K562 (cell line): Measurements from ENCODE around the gene ALOX12B. TPM values are rescaled to one million over a fixed set of nuclear protein-coding genes. Genes with fewer than 3 reads are reported as not detected.
A peak's percentile ranks its signal among the peaks of the same experiment; 100 is the strongest.

Source experiments
- ASH1L ChIP-seq: fragments of 450-650 bp; IDR thresholded peaks from 2 replicates; pipeline ENCODE4 v1.6.1; 2018; ENCODE audit warnings: borderline replicate concordance, mild to moderate bottlenecking, low read depth; ENCODE audit not compliant: partially characterized antibody
- BACH1 ChIP-seq: fragments of 200-800 bp; sonication (Bioruptor generic); IDR thresholded peaks from 2 replicates; pipeline ENCODE4 v1.6.1; 2016; ENCODE audit warnings: missing genetic modification characterization, missing compliant biosample characterization
- FIP1L1 ChIP-seq: fragments of 200-400 bp; formaldehyde crosslinking; IDR thresholded peaks from 2 replicates; pipeline ENCODE4 v1.6.1; 2018; ENCODE audit warnings: mild to moderate bottlenecking, low read depth, low read length; ENCODE audit not compliant: poor library complexity, severe bottlenecking
- HDAC1 ChIP-seq, 2 experiments: fragments of 450-650 bp; IDR thresholded peaks; 2 replicates each; pipeline ENCODE4 v1.6.1; 2016 to 2017; ENCODE audit warnings: inconsistent platforms in 1 of 2, mild to moderate bottlenecking in 1 of 2, moderate library complexity in 1 of 2
- MTF1 ChIP-seq: fragments of 250-450 bp; sonication (Bioruptor Pico); IDR thresholded peaks from 2 replicates; pipeline ENCODE4 v1.9.0; 2021; ENCODE audit warnings: moderate library complexity, mild to moderate bottlenecking, inconsistent platforms, borderline replicate concordance
- PML ChIP-seq: IDR thresholded peaks from 2 replicates; pipeline ENCODE4 v1.6.1; 2012; ENCODE audit warnings: low read length, inconsistent platforms
- TEAD2 ChIP-seq: fragments of 450-650 bp; IDR thresholded peaks from 2 replicates; pipeline ENCODE4 v1.6.1; 2016; ENCODE audit warnings: missing genetic modification characterization, control low read depth, missing compliant biosample characterization
- ZFX ChIP-seq: sonication (generic); formaldehyde crosslinking; IDR thresholded peaks from 2 replicates; pipeline ENCODE4 v1.8.0; 2022; ENCODE audit warnings: mild to moderate bottlenecking, missing genetic modification reagents, moderate library complexity
- polyA plus RNA-seq, 8 experiments: library from polyadenylated mRNA; depleted of rRNA in 4 of 8; stranded (reverse) in 5 of 8; unstranded in 3 of 8; fragments of >200 nt; fragmentation: Nextera tagmentation in 2 of 8; fragmentation: Illumina TruSeq in 1 of 8; extraction: Ambion mirVana in 2 of 8; extraction: Trizol in 1 of 8; gene quantifications; 2 replicates each; pipeline versions ENCODE4 v1.2.1 to v1.2.3, GENCODE V29; 2011 to 2014; ENCODE audit warnings: inconsistent platforms in 1 of 8, missing spikeins in 1 of 8
- total RNA-seq, 7 experiments: library from RNA; depleted of rRNA in 6 of 7; stranded (reverse); fragments of >200 nt in 6 of 7; fragmentation: Illumina TruSeq in 2 of 7; extraction: Trizol in 2 of 7; gene quantifications; 2 replicates each; pipeline versions ENCODE4 v1.2.1 to v1.2.3, GENCODE V29; 2011 to 2021; ENCODE audit warnings: low replicate concordance in 1 of 7
- TF ChIP-seq, protein P1 (sequence below): sonication (generic); formaldehyde crosslinking; IDR thresholded peaks from 2 replicates; pipeline ENCODE4 v1.8.1; 2023; ENCODE audit warnings: missing genetic modification reagents, mild to moderate bottlenecking, borderline replicate concordance
- TF ChIP-seq, protein P2 (sequence below): fragments of 450-650 bp; IDR thresholded peaks from 2 replicates; pipeline ENCODE4 v1.6.1; 2018; ENCODE audit not compliant: partially characterized antibody
- TF ChIP-seq, protein P3 (sequence below): sonication (generic); formaldehyde crosslinking; IDR thresholded peaks from 2 replicates; pipeline ENCODE4 v1.8.0; 2023; ENCODE audit warnings: mild to moderate bottlenecking, missing genetic modification reagents
- TF ChIP-seq, protein P4 (sequence below): fragments of 250-450 bp; sonication (Bioruptor Pico); IDR thresholded peaks from 2 replicates; pipeline ENCODE4 v1.4.0; 2020

Gene ALOX12B
- total and polyA plus RNA-seq, 9 of the 15 experiments (the other 6 are each of a cell fraction or from before 2014, with no cell fraction given) = not detected

DNA sequence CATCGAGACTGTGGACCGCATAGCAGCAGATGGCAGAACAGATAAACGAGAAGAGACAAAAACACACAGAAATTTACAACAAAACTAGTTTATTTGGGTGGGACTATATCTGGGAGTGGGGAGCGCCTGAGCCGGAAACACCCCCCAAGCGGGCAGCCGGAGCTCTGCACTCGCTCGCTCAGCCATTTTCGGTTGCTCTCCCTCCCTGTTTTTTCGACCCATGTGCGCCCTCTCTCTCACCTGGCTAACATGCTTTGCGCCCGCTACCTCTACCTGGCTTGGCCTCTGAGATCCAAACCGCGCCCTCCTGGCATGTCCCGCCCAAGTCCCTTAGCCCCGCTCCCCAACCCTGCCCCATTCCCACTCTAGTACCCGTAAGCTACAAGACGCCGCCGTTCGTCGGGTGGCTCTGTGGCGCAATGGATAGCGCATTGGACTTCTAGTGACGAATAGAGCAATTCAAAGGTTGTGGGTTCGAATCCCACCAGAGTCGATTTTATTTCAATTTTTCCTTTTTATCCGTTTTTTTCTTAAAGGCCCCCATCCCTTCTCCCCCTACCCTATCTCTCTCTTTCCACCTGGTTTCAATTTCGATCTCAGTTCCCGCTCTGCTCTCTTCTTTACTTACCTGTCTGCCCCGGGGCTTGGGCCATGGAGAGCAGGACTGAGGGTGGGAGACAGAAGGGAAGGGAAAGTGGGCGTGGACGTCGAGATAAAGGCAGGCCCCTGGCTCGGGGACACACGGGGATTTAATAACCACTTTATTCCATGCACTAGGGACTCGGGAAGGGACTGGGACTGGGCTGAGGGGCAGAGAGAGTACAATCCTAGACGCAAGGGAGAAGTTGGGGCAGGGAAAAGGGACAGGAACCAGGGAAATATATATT is 33.2 kb upstream of the ALOX12B start (continued):
- TF ChIP-seq, protein P1, sequence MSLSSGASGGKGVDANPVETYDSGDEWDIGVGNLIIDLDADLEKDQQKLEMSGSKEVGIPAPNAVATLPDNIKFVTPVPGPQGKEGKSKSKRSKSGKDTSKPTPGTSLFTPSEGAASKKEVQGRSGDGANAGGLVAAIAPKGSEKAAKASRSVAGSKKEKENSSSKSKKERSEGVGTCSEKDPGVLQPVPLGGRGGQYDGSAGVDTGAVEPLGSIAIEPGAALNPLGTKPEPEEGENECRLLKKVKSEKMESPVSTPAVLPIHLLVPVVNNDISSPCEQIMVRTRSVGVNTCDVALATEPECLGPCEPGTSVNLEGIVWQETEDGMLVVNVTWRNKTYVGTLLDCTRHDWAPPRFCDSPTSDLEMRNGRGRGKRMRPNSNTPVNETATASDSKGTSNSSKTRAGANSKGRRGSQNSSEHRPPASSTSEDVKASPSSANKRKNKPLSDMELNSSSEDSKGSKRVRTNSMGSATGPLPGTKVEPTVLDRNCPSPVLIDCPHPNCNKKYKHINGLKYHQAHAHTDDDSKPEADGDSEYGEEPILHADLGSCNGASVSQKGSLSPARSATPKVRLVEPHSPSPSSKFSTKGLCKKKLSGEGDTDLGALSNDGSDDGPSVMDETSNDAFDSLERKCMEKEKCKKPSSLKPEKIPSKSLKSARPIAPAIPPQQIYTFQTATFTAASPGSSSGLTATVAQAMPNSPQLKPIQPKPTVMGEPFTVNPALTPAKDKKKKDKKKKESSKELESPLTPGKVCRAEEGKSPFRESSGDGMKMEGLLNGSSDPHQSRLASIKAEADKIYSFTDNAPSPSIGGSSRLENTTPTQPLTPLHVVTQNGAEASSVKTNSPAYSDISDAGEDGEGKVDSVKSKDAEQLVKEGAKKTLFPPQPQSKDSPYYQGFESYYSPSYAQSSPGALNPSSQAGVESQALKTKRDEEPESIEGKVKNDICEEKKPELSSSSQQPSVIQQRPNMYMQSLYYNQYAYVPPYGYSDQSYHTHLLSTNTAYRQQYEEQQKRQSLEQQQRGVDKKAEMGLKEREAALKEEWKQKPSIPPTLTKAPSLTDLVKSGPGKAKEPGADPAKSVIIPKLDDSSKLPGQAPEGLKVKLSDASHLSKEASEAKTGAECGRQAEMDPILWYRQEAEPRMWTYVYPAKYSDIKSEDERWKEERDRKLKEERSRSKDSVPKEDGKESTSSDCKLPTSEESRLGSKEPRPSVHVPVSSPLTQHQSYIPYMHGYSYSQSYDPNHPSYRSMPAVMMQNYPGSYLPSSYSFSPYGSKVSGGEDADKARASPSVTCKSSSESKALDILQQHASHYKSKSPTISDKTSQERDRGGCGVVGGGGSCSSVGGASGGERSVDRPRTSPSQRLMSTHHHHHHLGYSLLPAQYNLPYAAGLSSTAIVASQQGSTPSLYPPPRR (CRISPR knock-in tag) = no peak
- TF ChIP-seq TEAD2 (tag) (no peak), ASH1L (no peak), FIP1L1 (no peak), MTF1 (CRISPR knock-in tag) (no peak), PML (no peak), BACH1 (tag) (no peak), ZFX (no peak), HDAC1 (IDR thresholded peaks at IDR 0.05) (peak in 1 of 2 experiments; percentile 96; a peak in 2 of 4 replicates)
- TF ChIP-seq, protein P2, sequence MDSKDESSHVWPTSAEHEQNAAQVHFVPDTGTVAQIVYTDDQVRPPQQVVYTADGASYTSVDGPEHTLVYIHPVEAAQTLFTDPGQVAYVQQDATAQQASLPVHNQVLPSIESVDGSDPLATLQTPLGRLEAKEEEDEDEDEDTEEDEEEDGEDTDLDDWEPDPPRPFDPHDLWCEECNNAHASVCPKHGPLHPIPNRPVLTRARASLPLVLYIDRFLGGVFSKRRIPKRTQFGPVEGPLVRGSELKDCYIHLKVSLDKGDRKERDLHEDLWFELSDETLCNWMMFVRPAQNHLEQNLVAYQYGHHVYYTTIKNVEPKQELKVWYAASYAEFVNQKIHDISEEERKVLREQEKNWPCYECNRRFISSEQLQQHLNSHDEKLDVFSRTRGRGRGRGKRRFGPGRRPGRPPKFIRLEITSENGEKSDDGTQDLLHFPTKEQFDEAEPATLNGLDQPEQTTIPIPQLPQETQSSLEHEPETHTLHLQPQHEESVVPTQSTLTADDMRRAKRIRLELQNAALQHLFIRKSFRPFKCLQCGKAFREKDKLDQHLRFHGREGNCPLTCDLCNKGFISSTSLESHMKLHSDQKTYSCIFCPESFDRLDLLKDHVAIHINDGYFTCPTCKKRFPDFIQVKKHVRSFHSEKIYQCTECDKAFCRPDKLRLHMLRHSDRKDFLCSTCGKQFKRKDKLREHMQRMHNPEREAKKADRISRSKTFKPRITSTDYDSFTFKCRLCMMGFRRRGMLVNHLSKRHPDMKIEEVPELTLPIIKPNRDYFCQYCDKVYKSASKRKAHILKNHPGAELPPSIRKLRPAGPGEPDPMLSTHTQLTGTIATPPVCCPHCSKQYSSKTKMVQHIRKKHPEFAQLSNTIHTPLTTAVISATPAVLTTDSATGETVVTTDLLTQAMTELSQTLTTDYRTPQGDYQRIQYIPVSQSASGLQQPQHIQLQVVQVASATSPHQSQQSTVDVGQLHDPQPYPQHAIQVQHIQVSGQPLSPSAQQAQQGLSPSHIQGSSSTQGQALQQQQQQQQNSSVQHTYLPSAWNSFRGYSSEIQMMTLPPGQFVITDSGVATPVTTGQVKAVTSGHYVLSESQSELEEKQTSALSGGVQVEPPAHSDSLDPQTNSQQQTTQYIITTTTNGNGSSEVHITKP = peak; percentile 61
- TF ChIP-seq, protein P3, sequence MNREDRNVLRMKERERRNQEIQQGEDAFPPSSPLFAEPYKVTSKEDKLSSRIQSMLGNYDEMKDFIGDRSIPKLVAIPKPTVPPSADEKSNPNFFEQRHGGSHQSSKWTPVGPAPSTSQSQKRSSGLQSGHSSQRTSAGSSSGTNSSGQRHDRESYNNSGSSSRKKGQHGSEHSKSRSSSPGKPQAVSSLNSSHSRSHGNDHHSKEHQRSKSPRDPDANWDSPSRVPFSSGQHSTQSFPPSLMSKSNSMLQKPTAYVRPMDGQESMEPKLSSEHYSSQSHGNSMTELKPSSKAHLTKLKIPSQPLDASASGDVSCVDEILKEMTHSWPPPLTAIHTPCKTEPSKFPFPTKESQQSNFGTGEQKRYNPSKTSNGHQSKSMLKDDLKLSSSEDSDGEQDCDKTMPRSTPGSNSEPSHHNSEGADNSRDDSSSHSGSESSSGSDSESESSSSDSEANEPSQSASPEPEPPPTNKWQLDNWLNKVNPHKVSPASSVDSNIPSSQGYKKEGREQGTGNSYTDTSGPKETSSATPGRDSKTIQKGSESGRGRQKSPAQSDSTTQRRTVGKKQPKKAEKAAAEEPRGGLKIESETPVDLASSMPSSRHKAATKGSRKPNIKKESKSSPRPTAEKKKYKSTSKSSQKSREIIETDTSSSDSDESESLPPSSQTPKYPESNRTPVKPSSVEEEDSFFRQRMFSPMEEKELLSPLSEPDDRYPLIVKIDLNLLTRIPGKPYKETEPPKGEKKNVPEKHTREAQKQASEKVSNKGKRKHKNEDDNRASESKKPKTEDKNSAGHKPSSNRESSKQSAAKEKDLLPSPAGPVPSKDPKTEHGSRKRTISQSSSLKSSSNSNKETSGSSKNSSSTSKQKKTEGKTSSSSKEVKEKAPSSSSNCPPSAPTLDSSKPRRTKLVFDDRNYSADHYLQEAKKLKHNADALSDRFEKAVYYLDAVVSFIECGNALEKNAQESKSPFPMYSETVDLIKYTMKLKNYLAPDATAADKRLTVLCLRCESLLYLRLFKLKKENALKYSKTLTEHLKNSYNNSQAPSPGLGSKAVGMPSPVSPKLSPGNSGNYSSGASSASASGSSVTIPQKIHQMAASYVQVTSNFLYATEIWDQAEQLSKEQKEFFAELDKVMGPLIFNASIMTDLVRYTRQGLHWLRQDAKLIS (CRISPR knock-in tag) = no peak
- TF ChIP-seq, protein P4, sequence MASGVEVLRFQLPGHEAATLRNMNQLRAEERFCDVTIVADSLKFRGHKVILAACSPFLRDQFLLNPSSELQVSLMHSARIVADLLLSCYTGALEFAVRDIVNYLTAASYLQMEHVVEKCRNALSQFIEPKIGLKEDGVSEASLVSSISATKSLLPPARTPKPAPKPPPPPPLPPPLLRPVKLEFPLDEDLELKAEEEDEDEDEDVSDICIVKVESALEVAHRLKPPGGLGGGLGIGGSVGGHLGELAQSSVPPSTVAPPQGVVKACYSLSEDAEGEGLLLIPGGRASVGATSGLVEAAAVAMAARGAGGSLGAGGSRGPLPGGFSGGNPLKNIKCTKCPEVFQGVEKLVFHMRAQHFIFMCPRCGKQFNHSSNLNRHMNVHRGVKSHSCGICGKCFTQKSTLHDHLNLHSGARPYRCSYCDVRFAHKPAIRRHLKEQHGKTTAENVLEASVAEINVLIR = no peak
